Mesenchymal stem cell (in vitro differentiated cells and primary cell): Measurements from ENCODE around the gene TAF1. TPM values are rescaled to one million over a fixed set of nuclear protein-coding genes. Genes with fewer than 3 reads are reported as not detected.

Experiments used
- DNase-seq: peaks from one replicate; pipeline ENCODE4 v3.0.0-alpha.2; 2013
- H2AFZ ChIP-seq: one replicate; pipeline ENCODE4 v1.6.1; 2013; ENCODE audit warnings: low read depth, mild to moderate bottlenecking, control low read depth, inconsistent platforms, low read length, moderate library complexity
- H2AK5ac ChIP-seq: 2 replicates; pipeline ENCODE4 v1.6.1; 2013; ENCODE audit warnings: low read length, moderate library complexity, mild to moderate bottlenecking, inconsistent platforms; ENCODE audit not compliant: severe bottlenecking
- H2BK120ac ChIP-seq: one replicate; pipeline ENCODE4 v1.6.1; 2013; ENCODE audit warnings: low read depth, mild to moderate bottlenecking, inconsistent platforms, low read length, moderate library complexity
- H2BK12ac ChIP-seq, 2 experiments: one replicate each; pipeline ENCODE4 v1.6.1; 2013; ENCODE audit warnings: inconsistent platforms in 2 of 2, low read length in 2 of 2, mild to moderate bottlenecking in 2 of 2, moderate library complexity in 2 of 2, control low read depth in 1 of 2
- H2BK15ac ChIP-seq: one replicate; pipeline ENCODE4 v1.6.1; 2013; ENCODE audit warnings: mild to moderate bottlenecking, low read depth, inconsistent platforms; ENCODE audit not compliant: poor library complexity, severe bottlenecking
- H2BK5ac ChIP-seq: 2 replicates; pipeline ENCODE4 v1.6.1; 2013; ENCODE audit warnings: low read depth, mild to moderate bottlenecking, low read length, control low read depth, inconsistent platforms; ENCODE audit not compliant: poor library complexity, severe bottlenecking
- H3K14ac ChIP-seq, 2 experiments: one replicate each; pipeline ENCODE4 v1.6.1; 2013; ENCODE audit warnings: inconsistent platforms in 2 of 2, low read length in 2 of 2, control low read depth in 1 of 2, mild to moderate bottlenecking in 1 of 2, moderate library complexity in 1 of 2
- H3K18ac ChIP-seq, 2 experiments: one replicate each; pipeline ENCODE4 v1.6.1; 2013; ENCODE audit warnings: inconsistent platforms in 2 of 2, low read length in 2 of 2, control low read depth in 1 of 2, low read depth in 1 of 2, mild to moderate bottlenecking in 1 of 2
- H3K23ac ChIP-seq, 2 experiments: one replicate each; pipeline ENCODE4 v1.6.1; 2013; ENCODE audit warnings: inconsistent platforms in 2 of 2, low read length in 2 of 2, mild to moderate bottlenecking in 2 of 2, moderate library complexity in 2 of 2, control low read depth in 1 of 2
- H3K27ac ChIP-seq: 2 replicates; pipeline ENCODE4 v1.5.1; 2013; ENCODE audit warnings: mild to moderate bottlenecking, moderate library complexity, low read length, control low read depth, inconsistent platforms; ENCODE audit not compliant: poor library complexity, severe bottlenecking
- H3K27me3 ChIP-seq, 2 experiments: 2 replicates each; pipeline versions ENCODE4 v1.6.1 to v1.7.0; 2013; ENCODE audit warnings: low read length in 2 of 2, mild to moderate bottlenecking in 2 of 2, moderate library complexity in 2 of 2, control low read depth in 1 of 2, inconsistent platforms in 1 of 2; ENCODE audit not compliant: control insufficient read depth in 1 of 2, insufficient read depth in 1 of 2
- H3K36me3 ChIP-seq, 2 experiments: 2 replicates each; pipeline versions ENCODE4 v1.6.1 to v1.7.0; 2013; ENCODE audit warnings: low read length in 2 of 2, control low read depth in 1 of 2, inconsistent platforms in 1 of 2, low read depth in 1 of 2, mild to moderate bottlenecking in 1 of 2; ENCODE audit not compliant: insufficient read depth in 2 of 2, control insufficient read depth in 1 of 2
- H3K4ac ChIP-seq, 2 experiments: one replicate each; pipeline ENCODE4 v1.6.1; 2013; ENCODE audit warnings: inconsistent platforms in 2 of 2, low read length in 2 of 2, mild to moderate bottlenecking in 2 of 2, moderate library complexity in 2 of 2, control low read depth in 1 of 2, low read depth in 1 of 2
- H3K4me1 ChIP-seq: 2 replicates; pipeline ENCODE4 v1.6.1; 2013; ENCODE audit warnings: low read depth, low read length, control low read depth; ENCODE audit not compliant: control insufficient read depth, insufficient read depth
- H3K4me2 ChIP-seq: 2 replicates; pipeline ENCODE4 v1.6.1; 2013; ENCODE audit warnings: low read length, mild to moderate bottlenecking, inconsistent platforms; ENCODE audit not compliant: poor library complexity, severe bottlenecking
- H3K4me3 ChIP-seq, 2 experiments: 2 replicates each; pipeline versions ENCODE4 v1.5.1 to v1.7.0; 2013; ENCODE audit warnings: low read length in 2 of 2, mild to moderate bottlenecking in 2 of 2, control low read depth in 1 of 2, low read depth in 1 of 2; ENCODE audit not compliant: insufficient read depth in 1 of 2
- H3K79me1 ChIP-seq: replicated peaks from 2 replicates; pipeline ENCODE4 v1.6.1; 2013; ENCODE audit warnings: mild to moderate bottlenecking, control low read depth, low read length, inconsistent platforms; ENCODE audit not compliant: poor library complexity, severe bottlenecking
- H3K9ac ChIP-seq: 2 replicates; pipeline ENCODE4 v1.7.0; 2013; ENCODE audit warnings: mild to moderate bottlenecking, low read length, moderate library complexity
- H3K9me3 ChIP-seq: 2 replicates; pipeline ENCODE4 v1.7.0; 2013; ENCODE audit warnings: mild to moderate bottlenecking, low read length; ENCODE audit not compliant: control insufficient read depth
- H4K8ac ChIP-seq: one replicate; pipeline ENCODE4 v1.6.1; 2013; ENCODE audit warnings: inconsistent platforms, mild to moderate bottlenecking, low read length, moderate library complexity
- H4K91ac ChIP-seq: one replicate; pipeline ENCODE4 v1.6.1; 2013; ENCODE audit warnings: mild to moderate bottlenecking, low read length, inconsistent platforms
- WGBS: methylation state at CpG from one replicate; pipeline ENCODE4 v1.1.7; 2013; ENCODE audit warnings: mixed read lengths; 5-methylcytosine and 5-hydroxymethylcytosine counted together
- small RNA-seq: library from polyadenylated mRNA; stranded (forward); fragments of <200 nt; extraction: miRNeasy Mini kit (QIAGEN cat#:217004); gene quantifications from one replicate; pipeline ENCODE3, GENCODE V24; 2013; ENCODE audit warnings: low read depth

TAF1 gene

DNA sequence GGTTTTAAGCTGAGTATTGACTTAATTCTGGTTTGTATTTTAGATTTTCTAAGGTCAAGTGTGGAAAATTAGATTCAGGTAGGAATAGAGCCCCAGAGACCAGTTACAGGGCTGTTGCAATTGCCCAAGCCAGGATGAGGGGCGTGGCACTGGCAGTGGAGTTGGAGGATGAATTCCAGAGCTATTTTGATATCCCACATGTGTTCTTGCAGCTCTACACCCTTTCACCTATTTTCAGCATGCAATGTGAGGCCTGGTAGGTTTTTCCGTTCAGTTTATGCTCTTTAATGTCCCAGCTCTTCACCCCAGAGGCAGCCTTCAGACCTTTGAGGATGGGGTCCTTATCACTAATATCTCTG lies 148.9 kb downstream of the TAF1 start:
- no peaks in the 10 kb centered on the region for H3K79me1 ChIP-seq
- no peak overlapping the region for H2BK12ac ChIP-seq
- H3K14ac ChIP-seq = no peak overlapping the region
- H3K4me1 ChIP-seq = no peaks in the 10 kb centered on the region
- H3K4me2 ChIP-seq = no peak overlapping the region
- DNase-seq = no peak
- no peak overlapping the region for H3K18ac ChIP-seq
- no peak overlapping the region for H3K4me3 ChIP-seq
- H3K9ac ChIP-seq = no peak overlapping the region
- H2BK5ac ChIP-seq = no peak overlapping the region
- H2AK5ac ChIP-seq = no peak overlapping the region
- H3K23ac ChIP-seq = no peak overlapping the region
- no peak overlapping the region for H3K27ac ChIP-seq
- H2BK120ac ChIP-seq = no peak overlapping the region
- H3K9me3 ChIP-seq = no peaks in the 10 kb centered on the region
- no peak overlapping the region for H2BK15ac ChIP-seq
- H4K8ac ChIP-seq = no peak overlapping the region
- H3K27me3 ChIP-seq = no peaks in the 10 kb centered on the region
- H3K36me3 ChIP-seq = no peaks in the 10 kb centered on the region
- H2AFZ ChIP-seq = no peak overlapping the region
- H4K91ac ChIP-seq = no peak overlapping the region
- H3K4ac ChIP-seq = no peak overlapping the region
- 61% methylated on average over 2 of the region's 2 CpGs for WGBS

Small RNAs within 50 kb of the gene (small RNA-seq; reads per million reads assigned to genes)
- gene AL590762.4 (not detected), gene RF00019 (not detected)
